ENCODE results near the gene ACOT2.
A peak's percentile ranks its signal among the peaks of the same experiment; 100 is the strongest.
"Not testable (repeated sequence)": the region's sequence is repeated elsewhere in the genome, so short reads cannot be mapped to it uniquely, and the experiment has no call there.

Gene ACOT2

DNA sequence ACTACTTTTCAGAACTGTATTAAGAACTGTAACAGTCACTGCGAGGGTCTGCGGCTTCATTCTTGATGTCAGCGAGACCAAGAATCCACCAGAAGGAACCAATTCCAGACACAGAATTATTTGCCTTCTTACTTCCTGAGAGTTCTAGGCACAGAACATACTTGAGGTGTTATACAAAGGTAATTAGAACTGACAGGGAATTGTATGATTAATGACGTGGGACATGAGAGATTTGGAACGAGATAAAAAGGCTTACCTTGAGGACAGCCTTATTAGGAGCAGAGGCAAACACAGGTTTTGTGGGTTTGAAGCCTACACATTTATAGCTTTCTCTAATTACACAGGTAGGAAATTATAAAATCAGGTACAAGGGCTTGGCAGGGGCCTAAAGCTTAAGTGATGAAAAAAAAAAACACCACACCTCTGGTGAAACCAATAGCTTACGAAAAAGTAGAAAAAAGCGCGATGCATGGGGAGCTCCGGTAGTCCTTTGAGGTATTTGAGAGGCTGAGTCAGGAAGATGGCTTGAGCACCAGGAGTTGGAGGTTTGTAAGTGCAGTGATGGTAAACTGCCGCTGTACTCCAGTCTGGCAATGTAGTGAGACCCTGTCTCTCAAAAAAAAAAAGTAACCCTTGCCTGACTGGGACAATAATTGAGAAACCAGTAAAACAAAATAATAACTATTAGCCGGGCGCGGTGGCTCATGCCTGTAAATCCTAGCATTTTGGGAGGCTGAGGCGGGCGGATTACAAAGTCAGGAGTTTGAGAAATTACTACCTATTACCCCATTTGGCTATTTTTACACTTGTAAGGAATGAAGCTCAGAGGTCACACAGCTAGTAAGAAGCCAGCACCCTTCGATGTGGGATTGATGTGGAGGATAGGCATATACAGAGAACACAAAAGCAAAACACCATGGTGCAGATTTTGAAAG, 795 bp upstream of the ACOT2 start:
- no peaks in the 10 kb centered on the region for H3K36me3 ChIP-seq (ENCODE audit: control insufficient read depth in 1 of 2, insufficient read depth in 2 of 2, low read length in 2 of 2)
- H3K4me1 ChIP-seq (ENCODE audit: control insufficient read depth in 1 of 2, insufficient read depth in 2 of 2, low read length in 2 of 2): peaks cover 15 to 16% of the 10 kb centered on the region in 2 donors
- H3K27me3 ChIP-seq (ENCODE audit: control insufficient read depth in 1 of 2, insufficient read depth in 2 of 2, low read length in 2 of 2): no peaks in the 10 kb centered on the region
- H3K9me3 ChIP-seq (ENCODE audit: control insufficient read depth in 1 of 2, low read length in 2 of 2): no peaks in the 10 kb centered on the region
- H3K27ac ChIP-seq (ENCODE audit: low read depth, low read length): peak overlapping the region; percentile 90
- H3K4me3 ChIP-seq (ENCODE audit: low read depth in 1 of 2, low read length in 2 of 2): peak overlapping the region; percentile 69 to 78
- H3K9ac ChIP-seq (ENCODE audit: low read depth in 1 of 2, low read length in 2 of 2): peak overlapping the region; percentile 74 to 89

DNA sequence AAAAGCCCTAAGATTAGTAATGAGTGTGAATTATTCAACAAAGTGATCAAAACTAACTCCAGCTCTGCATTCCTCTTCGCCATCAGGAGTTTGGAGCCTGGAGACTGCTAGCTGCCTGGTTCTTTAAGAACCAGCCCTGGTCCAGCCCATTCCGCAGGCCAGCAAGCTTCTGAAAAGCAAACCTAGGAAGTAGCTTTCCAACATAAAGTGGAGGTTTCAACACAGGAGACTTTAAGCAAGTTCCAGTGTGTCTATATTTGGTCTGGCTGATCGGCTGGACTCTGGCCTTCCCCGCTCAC, 178 bp upstream of the ACOT2 start:
- not testable (repeated sequence) for H3K36me3 ChIP-seq (ENCODE audit: control insufficient read depth in 1 of 2, insufficient read depth in 2 of 2, low read length in 2 of 2); H3K27me3 ChIP-seq (ENCODE audit: control insufficient read depth in 1 of 2, insufficient read depth in 2 of 2, low read length in 2 of 2); H3K9me3 ChIP-seq (ENCODE audit: control insufficient read depth in 1 of 2, low read length in 2 of 2)
- H3K4me3 ChIP-seq (ENCODE audit: low read depth in 1 of 2, low read length in 2 of 2): peak overlapping the region; percentile 69 to 78
- H3K27ac ChIP-seq (ENCODE audit: low read depth, low read length): peak overlapping the region; percentile 90
- H3K9ac ChIP-seq (ENCODE audit: low read depth in 1 of 2, low read length in 2 of 2): peak overlapping the region; percentile 74 to 89
- peaks cover 15 to 16% of the 10 kb centered on the region in 2 donors for H3K4me1 ChIP-seq (ENCODE audit: control insufficient read depth in 1 of 2, insufficient read depth in 2 of 2, low read length in 2 of 2)

DNA sequence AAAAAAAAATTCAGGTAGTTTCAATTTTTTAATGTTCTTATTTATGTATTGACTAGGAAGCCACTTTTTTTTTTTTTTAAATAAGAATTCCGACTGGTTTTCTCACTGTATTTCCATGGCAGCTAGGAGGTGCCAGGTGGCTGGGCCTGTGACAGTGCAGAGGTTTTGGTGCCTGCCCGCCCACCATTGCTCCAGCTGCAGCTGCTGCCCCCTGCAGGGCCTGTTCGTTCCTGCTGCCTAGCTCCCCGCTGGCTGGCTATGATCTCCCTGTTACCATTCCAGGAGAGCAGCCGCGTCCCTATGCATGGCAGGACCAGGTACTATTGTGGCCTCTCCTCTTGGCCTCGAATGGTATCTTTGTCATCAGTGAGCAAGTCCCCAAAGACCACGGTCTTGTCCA, 1.9 kb downstream of the ACOT2 start:
- H3K4me1 ChIP-seq (ENCODE audit: control insufficient read depth in 1 of 2, insufficient read depth in 2 of 2, low read length in 2 of 2): peaks cover 15 to 16% of the 10 kb centered on the region in 2 donors
- not testable (repeated sequence) for H3K27ac ChIP-seq (ENCODE audit: low read depth, low read length); H3K9me3 ChIP-seq (ENCODE audit: control insufficient read depth in 1 of 2, low read length in 2 of 2); H3K36me3 ChIP-seq (ENCODE audit: control insufficient read depth in 1 of 2, insufficient read depth in 2 of 2, low read length in 2 of 2); H3K9ac ChIP-seq (ENCODE audit: low read depth in 1 of 2, low read length in 2 of 2); H3K27me3 ChIP-seq (ENCODE audit: control insufficient read depth in 1 of 2, insufficient read depth in 2 of 2, low read length in 2 of 2); H3K4me3 ChIP-seq (ENCODE audit: low read depth in 1 of 2, low read length in 2 of 2)

DNA sequence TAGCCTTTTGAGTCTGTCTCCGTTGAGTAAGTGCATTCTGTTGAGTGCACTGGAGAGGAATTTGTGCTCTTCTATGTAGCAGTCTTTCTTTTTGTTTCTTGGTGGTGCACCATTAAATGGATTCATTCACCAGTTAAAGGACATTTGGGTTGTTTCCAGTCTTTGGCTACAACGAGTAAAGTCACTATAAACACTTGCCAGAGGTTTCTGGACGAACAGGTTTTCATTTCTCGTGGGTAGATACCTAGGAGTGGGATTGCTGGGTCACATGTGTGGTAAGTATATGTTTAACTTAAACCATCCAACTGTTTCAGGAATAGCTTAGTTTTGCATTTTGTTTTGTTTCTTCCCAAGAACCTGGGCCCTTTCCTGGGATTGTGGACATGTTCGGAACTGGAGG, 4.0 kb downstream of the ACOT2 start:
- not testable (repeated sequence) for H3K27me3 ChIP-seq (ENCODE audit: control insufficient read depth in 1 of 2, insufficient read depth in 2 of 2, low read length in 2 of 2); H3K9ac ChIP-seq (ENCODE audit: low read depth in 1 of 2, low read length in 2 of 2); H3K4me3 ChIP-seq (ENCODE audit: low read depth in 1 of 2, low read length in 2 of 2); H3K27ac ChIP-seq (ENCODE audit: low read depth, low read length); H3K4me1 ChIP-seq (ENCODE audit: control insufficient read depth in 1 of 2, insufficient read depth in 2 of 2, low read length in 2 of 2); H3K9me3 ChIP-seq (ENCODE audit: control insufficient read depth in 1 of 2, low read length in 2 of 2)
- H3K36me3 ChIP-seq (ENCODE audit: control insufficient read depth in 1 of 2, insufficient read depth in 2 of 2, low read length in 2 of 2): peaks cover 0 to 11% of the 10 kb centered on the region in 2 donors

DNA sequence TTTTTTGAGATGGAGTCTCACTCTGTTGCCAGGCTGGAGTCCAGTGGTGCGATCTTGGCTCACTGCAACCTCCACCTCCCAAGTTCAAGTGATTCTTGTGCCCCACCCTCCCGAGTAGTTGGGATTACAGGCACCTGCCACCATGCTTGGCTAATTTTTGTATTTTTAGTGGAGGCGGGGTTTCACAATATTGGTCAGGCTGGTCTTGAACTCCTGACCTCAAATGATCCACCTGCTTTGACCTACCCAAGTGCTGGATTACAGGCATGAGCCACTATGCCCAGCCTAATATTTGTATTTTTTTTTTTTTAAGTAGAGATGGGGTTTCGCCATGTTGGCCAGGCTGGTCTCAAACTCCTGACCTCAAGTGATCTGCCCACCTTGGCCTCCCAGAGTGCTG, 4.7 kb downstream of the ACOT2 start:
- not testable (repeated sequence) for H3K9ac ChIP-seq (ENCODE audit: low read depth in 1 of 2, low read length in 2 of 2)

DNA sequence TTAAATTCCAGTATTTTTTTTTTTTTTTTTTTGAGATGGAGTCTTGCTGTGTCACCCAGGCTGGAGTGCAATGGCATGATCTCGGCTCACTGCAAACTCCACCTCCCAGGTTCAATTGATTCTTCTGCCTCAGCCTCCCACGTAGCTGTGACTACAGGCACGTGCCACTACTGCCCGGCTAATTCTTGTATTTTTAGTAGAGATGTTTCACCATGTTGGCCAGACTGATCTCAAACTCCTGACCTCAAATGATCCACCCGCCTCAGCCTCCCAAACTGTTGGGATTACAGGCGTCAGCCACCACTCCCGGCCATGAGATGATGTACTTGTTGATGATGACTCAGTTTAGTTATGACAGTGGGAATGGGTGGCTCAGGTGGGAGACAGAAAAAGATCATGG, 5.2 kb downstream of the ACOT2 start:
- H3K36me3 ChIP-seq (ENCODE audit: control insufficient read depth in 1 of 2, insufficient read depth in 2 of 2, low read length in 2 of 2): peaks cover 0 to 11% of the 10 kb centered on the region in 2 donors
- H3K4me1 ChIP-seq (ENCODE audit: control insufficient read depth in 1 of 2, insufficient read depth in 2 of 2, low read length in 2 of 2); H3K4me3 ChIP-seq (ENCODE audit: low read depth in 1 of 2, low read length in 2 of 2); H3K9ac ChIP-seq (ENCODE audit: low read depth in 1 of 2, low read length in 2 of 2); H3K27ac ChIP-seq (ENCODE audit: low read depth, low read length); H3K27me3 ChIP-seq (ENCODE audit: control insufficient read depth in 1 of 2, insufficient read depth in 2 of 2, low read length in 2 of 2); H3K9me3 ChIP-seq (ENCODE audit: control insufficient read depth in 1 of 2, low read length in 2 of 2): not testable (repeated sequence)

More for the DNA sequence above, 4.7 kb downstream of the ACOT2 start:
- not testable (repeated sequence) for H3K4me3 ChIP-seq (ENCODE audit: low read depth in 1 of 2, low read length in 2 of 2); H3K27ac ChIP-seq (ENCODE audit: low read depth, low read length); H3K9me3 ChIP-seq (ENCODE audit: control insufficient read depth in 1 of 2, low read length in 2 of 2); H3K27me3 ChIP-seq (ENCODE audit: control insufficient read depth in 1 of 2, insufficient read depth in 2 of 2, low read length in 2 of 2); H3K4me1 ChIP-seq (ENCODE audit: control insufficient read depth in 1 of 2, insufficient read depth in 2 of 2, low read length in 2 of 2)
- peaks cover 0 to 11% of the 10 kb centered on the region in 2 donors for H3K36me3 ChIP-seq (ENCODE audit: control insufficient read depth in 1 of 2, insufficient read depth in 2 of 2, low read length in 2 of 2)

DNA sequence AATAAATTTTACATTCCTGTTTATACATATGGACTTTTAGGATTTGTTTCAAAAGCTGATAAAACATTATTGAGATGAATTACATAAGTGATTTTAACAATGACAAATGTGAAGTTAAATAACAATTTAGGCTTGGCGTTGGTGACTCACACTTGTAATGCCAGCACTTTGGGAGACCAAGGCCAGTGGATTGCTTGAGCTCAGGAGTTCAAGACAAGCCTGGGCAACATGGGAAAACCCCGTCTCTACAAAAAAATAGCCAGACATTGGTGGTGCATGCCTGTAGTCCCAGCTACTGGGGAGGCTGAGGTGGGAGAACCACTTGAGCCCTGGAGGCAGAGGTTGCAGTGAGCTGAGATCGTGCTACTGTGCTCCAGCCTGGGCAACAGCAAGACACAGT, 7.4 kb downstream of the ACOT2 start:
- Histone ChIP-seq H3K9me3 (ENCODE audit: control insufficient read depth in 1 of 2, low read length in 2 of 2) (no peaks in the 10 kb centered on the region), H3K27ac (ENCODE audit: low read depth, low read length) (no peak overlapping the region), H3K4me3 (ENCODE audit: low read depth in 1 of 2, low read length in 2 of 2) (no peak overlapping the region), H3K9ac (ENCODE audit: low read depth in 1 of 2, low read length in 2 of 2) (no peak overlapping the region), H3K36me3 (ENCODE audit: control insufficient read depth in 1 of 2, insufficient read depth in 2 of 2, low read length in 2 of 2) (peaks cover 0 to 11% of the 10 kb centered on the region in 2 donors), H3K27me3 (ENCODE audit: control insufficient read depth in 1 of 2, insufficient read depth in 2 of 2, low read length in 2 of 2) (no peaks in the 10 kb centered on the region), H3K4me1 (ENCODE audit: control insufficient read depth in 1 of 2, insufficient read depth in 2 of 2, low read length in 2 of 2) (no peaks in the 10 kb centered on the region)

DNA sequence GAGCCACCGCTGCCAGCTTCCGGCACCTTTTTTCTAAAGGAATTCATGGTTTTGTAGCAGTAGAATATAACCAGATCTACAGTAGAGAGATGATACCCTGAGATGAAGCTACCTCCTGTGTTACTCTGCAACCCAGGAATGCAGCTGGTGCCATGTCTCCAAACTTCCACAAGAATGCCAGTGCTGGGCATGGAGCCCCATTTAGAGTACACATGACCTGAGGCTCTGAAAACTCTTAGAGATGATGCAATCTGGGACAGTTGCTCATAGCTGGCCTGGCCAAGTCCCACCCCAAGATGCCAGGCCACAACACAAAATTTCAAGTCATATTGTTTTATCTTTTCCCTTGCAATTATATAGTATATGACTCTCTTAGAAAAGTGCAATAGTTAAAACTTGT, 8.2 kb downstream of the ACOT2 start:
- not testable (repeated sequence) for H3K9me3 ChIP-seq (ENCODE audit: control insufficient read depth in 1 of 2, low read length in 2 of 2); H3K4me1 ChIP-seq (ENCODE audit: control insufficient read depth in 1 of 2, insufficient read depth in 2 of 2, low read length in 2 of 2); H3K4me3 ChIP-seq (ENCODE audit: low read depth in 1 of 2, low read length in 2 of 2); H3K9ac ChIP-seq (ENCODE audit: low read depth in 1 of 2, low read length in 2 of 2); H3K27me3 ChIP-seq (ENCODE audit: control insufficient read depth in 1 of 2, insufficient read depth in 2 of 2, low read length in 2 of 2); H3K27ac ChIP-seq (ENCODE audit: low read depth, low read length)
- H3K36me3 ChIP-seq (ENCODE audit: control insufficient read depth in 1 of 2, insufficient read depth in 2 of 2, low read length in 2 of 2): peaks cover 0 to 11% of the 10 kb centered on the region in 2 donors

DNA sequence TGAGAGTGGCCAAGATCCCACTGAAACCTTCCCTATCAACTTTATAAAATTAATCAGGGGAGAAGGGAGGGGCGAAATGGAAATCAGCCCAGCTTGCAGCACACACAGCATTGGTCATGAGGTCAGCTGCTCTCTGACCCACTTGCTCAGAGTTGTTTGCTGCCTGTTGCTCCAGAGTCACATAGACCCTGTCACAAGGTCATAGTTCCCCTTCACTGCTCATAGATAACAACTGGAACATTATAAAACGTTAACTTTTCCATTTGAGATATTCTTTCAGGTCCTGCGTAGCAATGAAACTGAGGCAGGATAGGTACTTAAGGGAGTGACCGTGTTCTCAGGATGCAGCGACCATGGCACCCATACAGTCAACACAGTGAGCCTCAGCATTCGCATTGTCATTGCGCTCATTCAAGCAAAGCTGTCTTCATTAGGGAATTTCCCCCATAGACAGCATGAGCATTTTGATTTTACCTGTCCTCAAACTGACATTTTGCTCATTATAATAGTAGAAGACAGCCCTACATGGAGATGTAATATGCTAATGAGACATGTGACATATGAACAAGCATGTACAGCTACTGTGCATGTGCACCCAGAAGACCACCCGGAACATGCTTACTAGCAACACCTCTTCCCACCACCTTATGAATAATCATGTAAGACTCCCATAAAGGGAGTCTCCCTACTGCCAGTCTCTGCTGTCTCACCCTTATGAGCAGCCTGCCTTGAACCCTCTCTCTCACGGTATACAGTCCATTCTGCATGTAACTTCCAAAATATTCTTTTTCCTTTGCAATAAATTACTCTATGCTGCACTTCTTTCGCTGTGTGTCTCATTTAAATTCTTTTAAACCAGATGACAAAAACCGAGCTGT, 13.3 kb downstream of the ACOT2 start:
- H3K4me3 ChIP-seq (ENCODE audit: low read depth in 1 of 2, low read length in 2 of 2); H3K27ac ChIP-seq (ENCODE audit: low read depth, low read length); H3K4me1 ChIP-seq (ENCODE audit: control insufficient read depth in 1 of 2, insufficient read depth in 2 of 2, low read length in 2 of 2); H3K9ac ChIP-seq (ENCODE audit: low read depth in 1 of 2, low read length in 2 of 2); H3K27me3 ChIP-seq (ENCODE audit: control insufficient read depth in 1 of 2, insufficient read depth in 2 of 2, low read length in 2 of 2); H3K36me3 ChIP-seq (ENCODE audit: control insufficient read depth in 1 of 2, insufficient read depth in 2 of 2, low read length in 2 of 2); H3K9me3 ChIP-seq (ENCODE audit: control insufficient read depth in 1 of 2, low read length in 2 of 2): not testable (repeated sequence)

DNA sequence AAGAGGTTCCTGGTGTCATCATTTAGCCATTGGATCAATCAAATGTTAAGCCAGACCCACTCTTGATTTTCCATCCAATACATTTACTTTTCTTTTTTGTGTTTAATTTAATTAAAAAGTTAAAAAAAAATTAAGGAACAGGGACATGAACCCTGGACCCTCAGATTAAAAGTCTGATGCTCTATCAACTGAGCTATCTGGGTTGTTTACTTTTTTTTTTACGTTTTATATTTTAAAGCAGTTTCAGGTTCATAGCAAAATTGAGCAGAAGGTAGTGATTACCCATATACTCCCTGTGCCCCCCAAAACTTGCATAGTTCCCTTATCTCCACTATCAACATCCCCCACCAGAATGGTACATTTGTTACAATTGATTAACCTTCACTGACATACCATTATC, 19.7 kb downstream of the ACOT2 start:
- no peak overlapping the region for H3K4me3 ChIP-seq (ENCODE audit: low read depth in 1 of 2, low read length in 2 of 2)
- H3K9ac ChIP-seq (ENCODE audit: low read depth in 1 of 2, low read length in 2 of 2): no peak overlapping the region
- no peak overlapping the region for H3K27ac ChIP-seq (ENCODE audit: low read depth, low read length)
- no peaks in the 10 kb centered on the region for H3K4me1 ChIP-seq (ENCODE audit: control insufficient read depth in 1 of 2, insufficient read depth in 2 of 2, low read length in 2 of 2)
- no peaks in the 10 kb centered on the region for H3K36me3 ChIP-seq (ENCODE audit: control insufficient read depth in 1 of 2, insufficient read depth in 2 of 2, low read length in 2 of 2)
- H3K9me3 ChIP-seq (ENCODE audit: control insufficient read depth in 1 of 2, low read length in 2 of 2): no peaks in the 10 kb centered on the region
- no peaks in the 10 kb centered on the region for H3K27me3 ChIP-seq (ENCODE audit: control insufficient read depth in 1 of 2, insufficient read depth in 2 of 2, low read length in 2 of 2)

Measured in duodenal mucosa (tissue), 2 donors.